ENCODE results near the gene NPC1L1.
"Not testable (repeated sequence)": the region's sequence is repeated elsewhere in the genome, so short reads cannot be mapped to it uniquely, and the experiment has no call there.

NPC1L1 gene

GRCh38 chr7:44559485-44559884 is 18.4 kb upstream of the NPC1L1 start:
- no peak overlapping the region for H3K9ac ChIP-seq (ENCODE audit: insufficient read length)
- TF ChIP-seq FOXP2 (optimal IDR thresholded peaks at IDR 0.05; ENCODE audit: control extremely low read depth, extremely low read length, insufficient read depth) = no peak
- TF ChIP-seq EZH2 (IDR thresholded peaks at IDR 0.05) = no peak
- TF ChIP-seq POLR2AphosphoS5 (IDR thresholded peaks at IDR 0.05; ENCODE audit: borderline replicate concordance, low read depth, low read length) = no peak
- no peak overlapping the region for H3K27ac ChIP-seq
- H3K4me3 ChIP-seq = no peak overlapping the region
- peaks cover 4% of the 10 kb centered on the region for H3K36me3 ChIP-seq (ENCODE audit: insufficient read depth, low read length)
- H3K9me3 ChIP-seq (ENCODE audit: low read depth, low read length) = no peaks in the 10 kb centered on the region
- no peak for DNase-seq (ENCODE audit: low read depth, low spot score)

GRCh38 chr7:44557485-44557884 is 16.4 kb upstream of the NPC1L1 start:
- DNase-seq (ENCODE audit: low read depth, low spot score) = no peak
- Histone ChIP-seq H3K36me3 (ENCODE audit: insufficient read depth, low read length) (no peaks in the 10 kb centered on the region), H3K27ac (no peak overlapping the region), H3K4me3 (no peak overlapping the region), H3K9me3 (ENCODE audit: low read depth, low read length) (no peaks in the 10 kb centered on the region), H3K9ac (ENCODE audit: insufficient read length) (no peak overlapping the region)
- TF ChIP-seq EZH2 (IDR thresholded peaks at IDR 0.05) (no peak), FOXP2 (optimal IDR thresholded peaks at IDR 0.05; ENCODE audit: control extremely low read depth, extremely low read length, insufficient read depth) (no peak), POLR2AphosphoS5 (IDR thresholded peaks at IDR 0.05; ENCODE audit: borderline replicate concordance, low read depth, low read length) (no peak)

GRCh38 chr7:44555350-44555749 is 14.2 kb upstream of the NPC1L1 start:
- Histone ChIP-seq H3K4me3 (no peak overlapping the region), H3K9me3 (ENCODE audit: low read depth, low read length) (no peaks in the 10 kb centered on the region), H3K27ac (no peak overlapping the region), H3K36me3 (ENCODE audit: insufficient read depth, low read length) (no peaks in the 10 kb centered on the region), H3K9ac (ENCODE audit: insufficient read length) (no peak overlapping the region)
- no peak for DNase-seq (ENCODE audit: low read depth, low spot score)
- no peak for TF ChIP-seq FOXP2 (optimal IDR thresholded peaks at IDR 0.05; ENCODE audit: control extremely low read depth, extremely low read length, insufficient read depth)
- no peak for TF ChIP-seq POLR2AphosphoS5 (IDR thresholded peaks at IDR 0.05; ENCODE audit: borderline replicate concordance, low read depth, low read length)
- TF ChIP-seq EZH2 (IDR thresholded peaks at IDR 0.05) = no peak

GRCh38 chr7:44552473-44553005 is 11.4 kb upstream of the NPC1L1 start:
- not testable (repeated sequence) for H3K27ac ChIP-seq; H3K36me3 ChIP-seq (ENCODE audit: insufficient read depth, low read length); H3K4me3 ChIP-seq; DNase-seq (ENCODE audit: low read depth, low spot score); H3K9ac ChIP-seq (ENCODE audit: insufficient read length); H3K9me3 ChIP-seq (ENCODE audit: low read depth, low read length)

GRCh38 chr7:44549457-44549856 is 8.3 kb upstream of the NPC1L1 start:
- Histone ChIP-seq H3K9ac (ENCODE audit: insufficient read length) (no peak overlapping the region), H3K4me3 (no peak overlapping the region), H3K36me3 (ENCODE audit: insufficient read depth, low read length) (no peaks in the 10 kb centered on the region), H3K27ac (no peak overlapping the region), H3K9me3 (ENCODE audit: low read depth, low read length) (no peaks in the 10 kb centered on the region)
- TF ChIP-seq POLR2AphosphoS5 (IDR thresholded peaks at IDR 0.05; ENCODE audit: borderline replicate concordance, low read depth, low read length) (no peak), EZH2 (IDR thresholded peaks at IDR 0.05) (no peak), FOXP2 (optimal IDR thresholded peaks at IDR 0.05; ENCODE audit: control extremely low read depth, extremely low read length, insufficient read depth) (no peak)
- DNase-seq (ENCODE audit: low read depth, low spot score) = no peak

- H3K4me3 ChIP-seq = no peak overlapping the region
- no peaks in the 10 kb centered on the region for H3K36me3 ChIP-seq (ENCODE audit: insufficient read depth, low read length)
- TF ChIP-seq POLR2AphosphoS5 (IDR thresholded peaks at IDR 0.05; ENCODE audit: borderline replicate concordance, low read depth, low read length) = no peak
- TF ChIP-seq EZH2 (IDR thresholded peaks at IDR 0.05) = no peak
- no peak for TF ChIP-seq FOXP2 (optimal IDR thresholded peaks at IDR 0.05; ENCODE audit: control extremely low read depth, extremely low read length, insufficient read depth)
- H3K27ac ChIP-seq = no peak overlapping the region
- no peak for DNase-seq (ENCODE audit: low read depth, low spot score)
- H3K9me3 ChIP-seq (ENCODE audit: low read depth, low read length) = no peaks in the 10 kb centered on the region
- H3K9ac ChIP-seq (ENCODE audit: insufficient read length) = no peak overlapping the region
Measured at GRCh38 chr7:44548893-44549292, 7.8 kb upstream of the NPC1L1 start.

- Histone ChIP-seq H3K36me3 (ENCODE audit: insufficient read depth, low read length) (no peaks in the 10 kb centered on the region), H3K9ac (ENCODE audit: insufficient read length) (no peak overlapping the region), H3K9me3 (ENCODE audit: low read depth, low read length) (no peaks in the 10 kb centered on the region), H3K27ac (no peak overlapping the region), H3K4me3 (no peak overlapping the region)
- TF ChIP-seq FOXP2 (optimal IDR thresholded peaks at IDR 0.05; ENCODE audit: control extremely low read depth, extremely low read length, insufficient read depth) = no peak
- no peak for TF ChIP-seq POLR2AphosphoS5 (IDR thresholded peaks at IDR 0.05; ENCODE audit: borderline replicate concordance, low read depth, low read length)
- TF ChIP-seq EZH2 (IDR thresholded peaks at IDR 0.05) = no peak
- no peak for DNase-seq (ENCODE audit: low read depth, low spot score)
Measured at GRCh38 chr7:44547536-44548231, 6.6 kb upstream of the NPC1L1 start.

GRCh38 chr7:44541876-44542610 is 913 bp upstream of the NPC1L1 start:
- no peak for TF ChIP-seq FOXP2 (optimal IDR thresholded peaks at IDR 0.05; ENCODE audit: control extremely low read depth, extremely low read length, insufficient read depth)
- no peak for TF ChIP-seq EZH2 (IDR thresholded peaks at IDR 0.05)
- TF ChIP-seq POLR2AphosphoS5 (IDR thresholded peaks at IDR 0.05; ENCODE audit: borderline replicate concordance, low read depth, low read length) = no peak
- Histone ChIP-seq H3K36me3 (ENCODE audit: insufficient read depth, low read length) (no peaks in the 10 kb centered on the region), H3K9ac (ENCODE audit: insufficient read length) (no peak overlapping the region), H3K4me3 (no peak overlapping the region), H3K9me3 (ENCODE audit: low read depth, low read length) (no peaks in the 10 kb centered on the region), H3K27ac (no peak overlapping the region)
- no peak for DNase-seq (ENCODE audit: low read depth, low spot score)

Data from SK-N-MC (cell line).